IPS-15b (cell line): ENCODE data around the gene SNRPB.
A peak's percentile ranks its signal among the peaks of the same experiment; 100 is the strongest.

Experiments used
- H3K27me3 ChIP-seq: one replicate; pipeline ENCODE4 v1.6.1; 2013; ENCODE audit warnings: low read length; ENCODE audit not compliant: control insufficient read depth, insufficient read depth
- H3K36me3 ChIP-seq: one replicate; pipeline ENCODE4 v1.6.1; 2013; ENCODE audit warnings: low read length; ENCODE audit not compliant: control insufficient read depth, insufficient read depth
- H3K4me1 ChIP-seq: one replicate; pipeline ENCODE4 v1.6.1; 2013; ENCODE audit warnings: mild to moderate bottlenecking, low read length; ENCODE audit not compliant: control insufficient read depth, insufficient read depth
- H3K4me3 ChIP-seq: one replicate; pipeline ENCODE4 v1.5.1; 2013; ENCODE audit warnings: low read depth, low read length
- H3K9ac ChIP-seq: one replicate; pipeline ENCODE4 v1.6.1; 2013; ENCODE audit warnings: low read depth, mild to moderate bottlenecking, low read length
- H3K9me3 ChIP-seq: one replicate; pipeline ENCODE4 v1.6.1; 2013; ENCODE audit warnings: mild to moderate bottlenecking, low read length; ENCODE audit not compliant: control insufficient read depth, insufficient read depth

SNRPB gene

GRCh38 chr20:2468581-2469407 is 1.8 kb downstream of the SNRPB start:
- Histone ChIP-seq H3K36me3 (peaks cover 33% of the 10 kb centered on the region), H3K27me3 (no peaks in the 10 kb centered on the region), H3K9me3 (no peaks in the 10 kb centered on the region), H3K4me1 (peaks cover 3% of the 10 kb centered on the region), H3K9ac (peak overlapping the region; percentile 100), H3K4me3 (peak overlapping the region; percentile 96)

GRCh38 chr20:2467412-2467811 is 3.2 kb downstream of the SNRPB start:
- Histone ChIP-seq H3K4me1 (peaks cover 3% of the 10 kb centered on the region), H3K9me3 (no peaks in the 10 kb centered on the region), H3K4me3 (no peak overlapping the region), H3K27me3 (no peaks in the 10 kb centered on the region), H3K36me3 (peaks cover 45% of the 10 kb centered on the region), H3K9ac (no peak overlapping the region)

GRCh38 chr20:2465100-2465499 is 5.5 kb downstream of the SNRPB start:
- Histone ChIP-seq H3K4me3 (no peak overlapping the region), H3K9ac (no peak overlapping the region), H3K36me3 (peaks cover 61% of the 10 kb centered on the region), H3K4me1 (peaks cover 3% of the 10 kb centered on the region), H3K9me3 (no peaks in the 10 kb centered on the region), H3K27me3 (no peaks in the 10 kb centered on the region)

GRCh38 chr20:2463616-2464365 is 6.8 kb downstream of the SNRPB start:
- Histone ChIP-seq H3K27me3 (no peaks in the 10 kb centered on the region), H3K9ac (no peak overlapping the region), H3K4me1 (peaks cover 3% of the 10 kb centered on the region), H3K9me3 (no peaks in the 10 kb centered on the region), H3K36me3 (peaks cover 61% of the 10 kb centered on the region), H3K4me3 (no peak overlapping the region)

GRCh38 chr20:2462484-2462883 is 8.1 kb downstream of the SNRPB start:
- Histone ChIP-seq H3K4me1 (no peaks in the 10 kb centered on the region), H3K9ac (no peak overlapping the region), H3K4me3 (no peak overlapping the region), H3K36me3 (peaks cover 55% of the 10 kb centered on the region), H3K9me3 (no peaks in the 10 kb centered on the region), H3K27me3 (no peaks in the 10 kb centered on the region)

- Histone ChIP-seq H3K4me1 (no peaks in the 10 kb centered on the region), H3K9ac (no peak overlapping the region), H3K27me3 (no peaks in the 10 kb centered on the region), H3K36me3 (peaks cover 46% of the 10 kb centered on the region), H3K9me3 (no peaks in the 10 kb centered on the region), H3K4me3 (no peak overlapping the region)
Observed at GRCh38 chr20:2460752-2461424, 9.7 kb downstream of the SNRPB start.

- Histone ChIP-seq H3K36me3 (peaks cover 41% of the 10 kb centered on the region), H3K4me3 (no peak overlapping the region), H3K27me3 (no peaks in the 10 kb centered on the region), H3K9ac (no peak overlapping the region), H3K4me1 (no peaks in the 10 kb centered on the region), H3K9me3 (no peaks in the 10 kb centered on the region)
Observed at GRCh38 chr20:2459981-2460751, 10.4 kb downstream of the SNRPB start.

- peaks cover 31% of the 10 kb centered on the region for H3K36me3 ChIP-seq
- no peaks in the 10 kb centered on the region for H3K4me1 ChIP-seq
- no peak overlapping the region for H3K9ac ChIP-seq
- H3K9me3 ChIP-seq = no peaks in the 10 kb centered on the region
- H3K27me3 ChIP-seq = no peaks in the 10 kb centered on the region
- H3K4me3 ChIP-seq = no peak overlapping the region
Observed at GRCh38 chr20:2458919-2459499, 11.6 kb downstream of the SNRPB start.

- Histone ChIP-seq H3K9me3 (no peaks in the 10 kb centered on the region), H3K4me1 (no peaks in the 10 kb centered on the region), H3K4me3 (no peak overlapping the region), H3K9ac (no peak overlapping the region), H3K27me3 (no peaks in the 10 kb centered on the region), H3K36me3 (peaks cover 1% of the 10 kb centered on the region)
Observed at GRCh38 chr20:2455771-2456497, 14.7 kb downstream of the SNRPB start.

GRCh38 chr20:2453792-2454191 is 16.8 kb downstream of the SNRPB start:
- Histone ChIP-seq H3K36me3 (no peaks in the 10 kb centered on the region), H3K9me3 (no peaks in the 10 kb centered on the region), H3K4me3 (no peak overlapping the region), H3K4me1 (no peaks in the 10 kb centered on the region), H3K9ac (no peak overlapping the region), H3K27me3 (no peaks in the 10 kb centered on the region)
